MM.1S (cell line): ENCODE measurements around the gene XRCC5.
A peak's percentile ranks its signal among the peaks of the same experiment; 100 is the strongest.

Experiments
- DNase-seq: peaks from one replicate; pipeline ENCODE4 v3.0.0-alpha.2; 2015
- H2AFZ ChIP-seq: fragments of 300-600 bp; sonication (generic); 2 replicates; pipeline ENCODE4 v1.6.0; 2016; ENCODE audit warnings: antibody characterized with exemption, low read length
- H3F3A ChIP-seq: fragments of 300-600 bp; sonication (generic); 2 replicates; pipeline ENCODE4 v1.6.1; 2016; ENCODE audit warnings: mild to moderate bottlenecking, antibody characterized with exemption, low read length, moderate library complexity, mixed read lengths; ENCODE audit not compliant: insufficient read depth
- H3K27ac ChIP-seq: fragments of 300-600 bp; sonication (generic); 2 replicates; pipeline ENCODE4 v1.5.1; 2016; ENCODE audit warnings: mild to moderate bottlenecking, low read length
- H3K27me3 ChIP-seq: fragments of 300-600 bp; sonication (generic); replicated peaks from 2 replicates; pipeline ENCODE4 v1.6.0; 2016; ENCODE audit warnings: low read length; ENCODE audit not compliant: insufficient read depth
- H3K36me3 ChIP-seq: fragments of 300-600 bp; sonication (generic); replicated peaks from 2 replicates; pipeline ENCODE4 v1.6.1; 2016; ENCODE audit warnings: mild to moderate bottlenecking, low read length, mixed read lengths; ENCODE audit not compliant: insufficient read depth
- H3K4me1 ChIP-seq: fragments of 300-600 bp; sonication (generic); 2 replicates; pipeline ENCODE4 v1.6.1; 2016; ENCODE audit warnings: low read length, mixed read lengths
- H3K4me2 ChIP-seq: fragments of 300-600 bp; sonication (generic); 2 replicates; pipeline ENCODE4 v1.6.0; 2016; ENCODE audit warnings: low read depth, low read length
- H3K4me3 ChIP-seq: fragments of 300-600 bp; sonication (generic); 2 replicates; pipeline ENCODE4 v1.5.1; 2016; ENCODE audit warnings: low read length, mixed read lengths
- H3K79me2 ChIP-seq: fragments of 300-600 bp; sonication (generic); 2 replicates; pipeline ENCODE4 v1.6.1; 2016; ENCODE audit warnings: mixed run types, low read length, mixed read lengths
- H3K9ac ChIP-seq: fragments of 300-600 bp; sonication (generic); 2 replicates; pipeline ENCODE4 v1.6.1; 2016; ENCODE audit warnings: low read length, mixed read lengths
- H3K9me2 ChIP-seq: fragments of 300-600 bp; sonication (generic); replicated peaks from 2 replicates; pipeline ENCODE4 v1.6.1; 2016; ENCODE audit warnings: mild to moderate bottlenecking, low read length, mixed read lengths; ENCODE audit not compliant: insufficient read depth
- H3K9me3 ChIP-seq: fragments of 300-600 bp; sonication (generic); replicated peaks from 2 replicates; pipeline ENCODE4 v1.6.1; 2016; ENCODE audit warnings: mild to moderate bottlenecking, low read length, mixed read lengths; ENCODE audit not compliant: insufficient read depth
- H4K20me1 ChIP-seq: fragments of 300-600 bp; sonication (generic); 2 replicates; pipeline ENCODE4 v1.6.1; 2016; ENCODE audit warnings: mild to moderate bottlenecking, low read length, moderate library complexity, mixed read lengths; ENCODE audit not compliant: insufficient read depth
- EZH2 ChIP-seq: fragments of 300-600 bp; sonication (generic); optimal IDR thresholded peaks from 2 replicates; pipeline ENCODE3; 2017; ENCODE audit warnings: low read depth, mild to moderate bottlenecking, antibody characterized with exemption, low read length, mixed read lengths
- EZH2phosphoT487 ChIP-seq: fragments of 300-600 bp; sonication (generic); IDR thresholded peaks from 2 replicates; pipeline ENCODE4 v1.6.1; 2018; ENCODE audit warnings: antibody characterized with exemption, low read length
- TF ChIP-seq, protein P1 (sequence below): fragments of 300-600 bp; sonication (generic); IDR thresholded peaks from 2 replicates; pipeline ENCODE4 v1.5.1; 2016; ENCODE audit warnings: antibody characterized with exemption, low read length, mixed read lengths

Gene XRCC5

DNA sequence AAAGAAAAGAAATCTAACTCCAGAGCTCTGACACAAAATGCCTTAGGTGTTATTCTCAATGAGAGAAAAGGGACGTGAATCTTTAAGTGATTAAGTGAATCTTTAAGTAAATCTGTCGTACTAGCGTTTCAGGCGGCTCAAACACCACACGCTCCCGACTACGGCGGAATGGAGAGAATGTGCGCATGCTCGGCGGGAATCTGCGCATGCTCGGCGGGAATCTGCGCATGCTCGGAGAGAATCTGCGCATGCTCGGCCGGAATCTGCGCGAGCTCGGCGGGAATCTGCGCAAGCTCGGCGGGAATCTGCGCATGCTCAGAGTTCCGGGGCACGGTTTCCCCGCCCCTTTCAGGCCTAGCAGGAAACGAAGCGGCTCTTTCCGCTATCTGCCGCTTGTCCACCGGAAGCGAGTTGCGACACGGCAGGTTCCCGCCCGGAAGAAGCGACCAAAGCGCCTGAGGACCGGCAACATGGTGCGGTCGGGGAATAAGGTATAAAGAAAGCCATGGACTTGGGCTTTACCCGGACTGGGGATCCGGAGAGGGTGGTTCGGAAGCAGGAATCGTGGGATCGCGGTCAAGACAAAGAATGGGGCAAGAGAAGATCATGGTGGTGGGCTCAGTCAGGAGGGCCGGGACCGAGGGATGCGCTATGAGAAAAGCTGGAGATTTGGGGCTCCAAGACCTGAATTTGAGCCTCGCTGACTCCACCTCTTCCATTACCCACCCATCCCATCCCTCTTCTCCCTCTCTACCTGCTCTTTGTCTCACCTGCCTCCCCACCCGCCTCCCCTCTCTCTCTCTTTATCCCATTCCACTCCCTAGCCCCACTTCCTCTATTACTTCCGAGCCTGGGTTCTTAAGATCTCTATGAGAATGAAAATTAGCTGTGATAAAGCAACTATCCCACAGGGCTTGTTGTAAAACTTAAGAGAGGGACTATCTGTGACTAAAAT lies at the start of gene XRCC5:
TSS of gene XRCC5 (plus strand) at position 382 of the 955 bp plus-strand sequence. CDS start at position 471, 89 bp downstream.
- Histone ChIP-seq H3K9me3 (no peaks in the 10 kb centered on the region), H3K27me3 (no peaks in the 10 kb centered on the region), H4K20me1 (no peaks in the 10 kb centered on the region), H3K9me2 (no peaks in the 10 kb centered on the region), H3F3A (peaks cover 46% of the 10 kb centered on the region), H3K79me2 (peaks cover 40% of the 10 kb centered on the region), H3K27ac (peak within 1 kb of the TSS; percentile 97), H3K4me3 (peak within 1 kb of the TSS; percentile 81), H2AFZ (no peak within 1 kb of the TSS), H3K9ac (peak within 1 kb of the TSS; percentile 94), H3K4me1 (peaks cover 39% of the 10 kb centered on the region), H3K4me2 (peak within 1 kb of the TSS; percentile 72), H3K36me3 (no peaks in the 10 kb centered on the region)
- TF ChIP-seq, protein P1, sequence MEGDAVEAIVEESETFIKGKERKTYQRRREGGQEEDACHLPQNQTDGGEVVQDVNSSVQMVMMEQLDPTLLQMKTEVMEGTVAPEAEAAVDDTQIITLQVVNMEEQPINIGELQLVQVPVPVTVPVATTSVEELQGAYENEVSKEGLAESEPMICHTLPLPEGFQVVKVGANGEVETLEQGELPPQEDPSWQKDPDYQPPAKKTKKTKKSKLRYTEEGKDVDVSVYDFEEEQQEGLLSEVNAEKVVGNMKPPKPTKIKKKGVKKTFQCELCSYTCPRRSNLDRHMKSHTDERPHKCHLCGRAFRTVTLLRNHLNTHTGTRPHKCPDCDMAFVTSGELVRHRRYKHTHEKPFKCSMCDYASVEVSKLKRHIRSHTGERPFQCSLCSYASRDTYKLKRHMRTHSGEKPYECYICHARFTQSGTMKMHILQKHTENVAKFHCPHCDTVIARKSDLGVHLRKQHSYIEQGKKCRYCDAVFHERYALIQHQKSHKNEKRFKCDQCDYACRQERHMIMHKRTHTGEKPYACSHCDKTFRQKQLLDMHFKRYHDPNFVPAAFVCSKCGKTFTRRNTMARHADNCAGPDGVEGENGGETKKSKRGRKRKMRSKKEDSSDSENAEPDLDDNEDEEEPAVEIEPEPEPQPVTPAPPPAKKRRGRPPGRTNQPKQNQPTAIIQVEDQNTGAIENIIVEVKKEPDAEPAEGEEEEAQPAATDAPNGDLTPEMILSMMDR, result no peak
- TF ChIP-seq EZH2phosphoT487 (no peak), EZH2 (no peak)
- DNase-seq, result peak; percentile 99

DNA sequence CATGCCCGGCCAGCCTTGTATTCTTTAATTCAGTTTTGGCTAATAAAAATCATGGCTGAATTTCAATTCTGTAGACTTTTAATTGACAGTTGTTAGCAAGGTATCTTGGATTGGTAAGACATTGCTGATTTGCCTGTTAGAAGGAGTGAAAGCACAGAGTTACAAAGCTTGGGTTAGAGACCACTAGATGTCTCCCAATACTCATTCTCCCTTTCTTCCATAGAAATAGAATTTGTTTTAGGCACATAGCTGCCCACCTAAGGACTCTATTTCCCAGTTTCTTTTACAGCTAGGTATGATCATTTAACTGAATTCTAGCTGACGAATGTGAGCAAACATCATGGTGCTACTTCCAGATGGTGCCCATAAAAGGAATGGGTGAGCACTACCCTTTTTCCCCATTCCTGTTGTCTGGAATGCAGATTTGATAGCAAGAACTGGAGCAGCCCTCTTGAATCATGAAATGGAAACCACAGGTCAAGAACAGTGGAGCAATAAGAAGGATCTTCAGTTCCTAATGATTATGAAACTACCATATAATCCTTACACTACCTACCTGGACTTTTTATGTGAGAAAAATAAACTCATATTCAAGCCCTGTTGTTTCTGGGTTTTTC lies 45.0 kb upstream of the XRCC5 start:
- Histone ChIP-seq H2AFZ (no peak overlapping the region), H3K9ac (no peak overlapping the region), H3K9me2 (no peaks in the 10 kb centered on the region), H3K36me3 (no peaks in the 10 kb centered on the region), H3K4me3 (no peak overlapping the region), H3K27me3 (no peaks in the 10 kb centered on the region), H3K9me3 (no peaks in the 10 kb centered on the region), H3F3A (no peaks in the 10 kb centered on the region; the same call in 1 of the 2 replicates), H3K4me2 (no peak overlapping the region), H3K4me1 (peaks cover 5% of the 10 kb centered on the region), H3K27ac (no peak overlapping the region), H3K79me2 (no peaks in the 10 kb centered on the region), H4K20me1 (no peaks in the 10 kb centered on the region)
- TF ChIP-seq EZH2phosphoT487, result no peak
- TF ChIP-seq, protein P1, result no peak
- no peak for TF ChIP-seq EZH2
- no peak for DNase-seq

DNA sequence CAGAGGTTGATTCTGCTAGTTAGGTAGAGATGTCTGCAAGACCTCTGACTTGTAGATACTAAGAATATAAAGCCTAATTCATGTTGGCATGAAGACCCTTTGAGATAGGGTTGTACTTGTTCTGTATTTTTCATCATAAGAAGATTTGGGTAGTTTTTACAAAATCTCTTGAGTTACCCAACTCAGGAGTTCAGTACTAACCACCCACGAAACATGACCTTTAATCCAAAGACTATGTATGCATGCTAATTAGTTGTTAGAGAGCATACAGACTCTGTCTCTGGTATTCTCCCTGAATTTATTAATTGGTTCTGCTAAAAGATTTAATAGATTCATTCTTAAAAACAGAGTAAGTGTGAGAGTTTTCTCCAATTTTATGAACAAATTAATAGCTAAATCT lies 44.5 kb upstream of the XRCC5 start:
- Histone ChIP-seq H3K79me2 (no peaks in the 10 kb centered on the region), H3K9me2 (no peaks in the 10 kb centered on the region), H3K4me2 (no peak overlapping the region), H3K36me3 (no peaks in the 10 kb centered on the region), H2AFZ (no peak overlapping the region), H3K9me3 (no peaks in the 10 kb centered on the region), H3K4me1 (no peaks in the 10 kb centered on the region), H3K27ac (no peak overlapping the region), H4K20me1 (no peaks in the 10 kb centered on the region), H3K9ac (no peak overlapping the region), H3K27me3 (no peaks in the 10 kb centered on the region), H3K4me3 (no peak overlapping the region), H3F3A (no peaks in the 10 kb centered on the region)
- TF ChIP-seq EZH2 (no peak), EZH2phosphoT487 (no peak)
- TF ChIP-seq, protein P1, result no peak
- no peak for DNase-seq
